ENCODE results near the gene GRIN2D. TPM values are rescaled to one million over a fixed set of nuclear protein-coding genes. Genes with fewer than 3 reads are reported as not detected.

Gene GRIN2D
- polyA plus RNA-seq, 1 of the 3 experiments (the other 2 are of a cell fraction) = 0.92 TPM

GRCh38 chr19:48348737-48349136 is 44.7 kb upstream of the GRIN2D start:
- POLR2A ChIA-PET = no interaction called here

More at GRCh38 chr19:48348737-48349136, 44.7 kb upstream of the GRIN2D start:
- Histone ChIP-seq H3K4me3 (ENCODE audit: low read depth in 2 of 2, low read length in 1 of 2) (no peak overlapping the region), H2AFZ (ENCODE audit: low read depth) (no peak overlapping the region), H3K79me2 (ENCODE audit: insufficient read depth) (no peaks in the 10 kb centered on the region), H3K27ac (ENCODE audit: low read depth in 2 of 2, low read length in 1 of 2) (peak overlapping the region in 1 of 2 experiments; percentile 38; a peak in 1 of 4 replicates), H4K20me1 (ENCODE audit: insufficient read depth) (no peaks in the 10 kb centered on the region), H3K9me2 (no peaks in the 10 kb centered on the region), H3K27me3 (ENCODE audit: insufficient read depth) (no peaks in the 10 kb centered on the region), H3K4me1 (ENCODE audit: control insufficient read depth in 1 of 2, insufficient read depth in 2 of 2, low read depth in 1 of 2, low read length in 1 of 2) (peaks cover 0 to 2% of the 10 kb centered on the region in 2 experiments; a peak in 1 of 4 replicates), H3K9ac (no peak overlapping the region), H3K4me2 (no peak overlapping the region), H3K36me3 (replicated peaks in 1 of 2; ENCODE audit: control insufficient read depth in 1 of 2, insufficient read depth in 2 of 2, low read length in 1 of 2) (no peaks in the 10 kb centered on the region), H3K9me3 (no peaks in the 10 kb centered on the region), H3F3A (replicated peaks; ENCODE audit: insufficient read depth) (no peaks in the 10 kb centered on the region)
- TF ChIP-seq CTCF (IDR thresholded peaks at IDR 0.05) (no peak), TCF12 (IDR thresholded peaks at IDR 0.05) (no peak), IRF3 (IDR thresholded peaks at IDR 0.05; ENCODE audit: low read depth, low read length) (no peak), NRF1 (IDR thresholded peaks at IDR 0.05; ENCODE audit: low read depth, low read length) (no peak), ZBTB33 (IDR thresholded peaks at IDR 0.05; ENCODE audit: borderline replicate concordance, low read depth) (no peak), SIN3A (IDR thresholded peaks at IDR 0.05; ENCODE audit: borderline replicate concordance, low read depth, low read length) (no peak), REST (IDR thresholded peaks at IDR 0.05; ENCODE audit: low read depth, low read length) (no peak), ELF1 (IDR thresholded peaks at IDR 0.05) (no peak), TEAD4 (IDR thresholded peaks at IDR 0.05; ENCODE audit: borderline replicate concordance, insufficient read depth) (no peak), JUND (IDR thresholded peaks at IDR 0.05) (no peak), MXI1 (IDR thresholded peaks at IDR 0.05; ENCODE audit: low read depth, low read length) (no peak)
- no peak for DNase-seq
- 96% methylated on average over 7 of the region's 7 CpGs for WGBS (ENCODE audit: low lambda C conversion rate)
- CTCF ChIA-PET = interaction anchor here (1.0 kb wide), 1 partner anchor 240 kb away, joined by 4 read pairs; no protein-coding TSS in a partner anchor
